Stimulated activated CD8-positive, alpha-beta memory T cell treated with anti-CD3 and anti-CD28 coated beads, Interleukin-2, amount 100 ng/mL, for 48 hours (primary cell): ENCODE results near the gene HS6ST1.

Experiments used
- DNase-seq, 2 donors: peaks; one replicate each; pipeline ENCODE4 v3.0.0-alpha.2; 2020; ENCODE audit warnings: low read depth in 2 of 2

Gene HS6ST1

GRCh38 chr2:128282246-128282975, 36.3 kb downstream of the HS6ST1 start:
- no peak for DNase-seq

- DNase-seq: no peak
Measured at GRCh38 chr2:128281852-128282245, 36.8 kb downstream of the HS6ST1 start.

GRCh38 chr2:128280901-128281321, 37.8 kb downstream of the HS6ST1 start:
- no peak for DNase-seq

- no peak for DNase-seq
Measured at GRCh38 chr2:128280158-128280871, 38.4 kb downstream of the HS6ST1 start.

- no peak for DNase-seq
Measured at GRCh38 chr2:128279786-128280157, 38.9 kb downstream of the HS6ST1 start.

- no peak for DNase-seq
Measured at GRCh38 chr2:128279009-128279408, 39.7 kb downstream of the HS6ST1 start.

- DNase-seq: no peak
Measured at GRCh38 chr2:128277961-128278681, 40.5 kb downstream of the HS6ST1 start.

GRCh38 chr2:128276878-128277675, 41.6 kb downstream of the HS6ST1 start:
- no peak for DNase-seq

- DNase-seq: no peak
Measured at GRCh38 chr2:128275498-128276045, 43.1 kb downstream of the HS6ST1 start.

- DNase-seq: no peak
Measured at GRCh38 chr2:128274218-128274617, 44.5 kb downstream of the HS6ST1 start.

GRCh38 chr2:128273469-128274081, 45.1 kb downstream of the HS6ST1 start:
- DNase-seq: no peak

GRCh38 chr2:128272601-128273468, 45.8 kb downstream of the HS6ST1 start:
- no peak for DNase-seq

GRCh38 chr2:128271911-128272600, 46.6 kb downstream of the HS6ST1 start:
- DNase-seq: no peak

- no peak for DNase-seq
Measured at GRCh38 chr2:128271597-128271910, 47.1 kb downstream of the HS6ST1 start.

GRCh38 chr2:128270672-128271596, 47.7 kb downstream of the HS6ST1 start:
- no peak for DNase-seq

- DNase-seq: no peak
Measured at GRCh38 chr2:128269990-128270671, 48.5 kb downstream of the HS6ST1 start.

- DNase-seq: no peak
Measured at GRCh38 chr2:128269063-128269989, 49.3 kb downstream of the HS6ST1 start.
